H1 (cell line): Measurements from ENCODE around the gene IRF2BP1. TPM values are rescaled to one million over a fixed set of nuclear protein-coding genes. Genes with fewer than 3 reads are reported as not detected.

Source experiments
- CHD7 ChIP-seq: fragments of 300-600 bp; sonication (generic); IDR thresholded peaks from 2 replicates; pipeline ENCODE4 v1.7.1; 2012; ENCODE audit warnings: low read length, moderate library complexity, mild to moderate bottlenecking, inconsistent platforms; ENCODE audit not compliant: insufficient replicate concordance
- EGR1 ChIP-seq: IDR thresholded peaks from 2 replicates; pipeline ENCODE4 v1.6.1; 2011; ENCODE audit warnings: low read depth, low read length, borderline replicate concordance
- GTF2F1 ChIP-seq: IDR thresholded peaks from 2 replicates; pipeline ENCODE4 v1.6.1; 2012; ENCODE audit warnings: low read depth, low read length, improper control_type of control experiment, borderline replicate concordance
- JUN ChIP-seq: IDR thresholded peaks from 2 replicates; pipeline ENCODE4 v1.6.1; 2011; ENCODE audit warnings: low read depth, mild to moderate bottlenecking, improper control_type of control experiment, low read length
- KDM5A ChIP-seq: fragments of 200-600 bp; IDR thresholded peaks from 2 replicates; pipeline ENCODE4 v1.7.1; 2012; ENCODE audit warnings: mild to moderate bottlenecking, low read length, inconsistent platforms, mixed read lengths
- PHF8 ChIP-seq: fragments of 200-600 bp; sonication (generic); conservative IDR thresholded peaks from 2 replicates; pipeline ENCODE4 v1.7.1; 2012; ENCODE audit warnings: low read depth, mild to moderate bottlenecking, inconsistent platforms, low read length, moderate library complexity
- RAD21 ChIP-seq, 2 experiments: IDR thresholded peaks in 1 of 2; conservative IDR thresholded peaks in 1 of 2; 2 replicates each; pipeline ENCODE4 v1.6.1; 2011; ENCODE audit warnings: low read depth in 2 of 2, low read length in 2 of 2, improper control_type of control experiment in 1 of 2, inconsistent platforms in 1 of 2, mild to moderate bottlenecking in 1 of 2, moderate library complexity in 1 of 2
- SP1 ChIP-seq: IDR thresholded peaks from 2 replicates; pipeline ENCODE4 v1.6.1; 2011; ENCODE audit warnings: low read depth, low read length
- TBP ChIP-seq: IDR thresholded peaks from 2 replicates; pipeline ENCODE4 v1.6.1; 2011; ENCODE audit warnings: low read depth, low read length, improper control_type of control experiment
- polyA plus RNA-seq, 7 experiments: library from polyadenylated mRNA; depleted of rRNA in 3 of 7; stranded (reverse) in 5 of 7; unstranded in 2 of 7; fragments of >200 nt in 5 of 7; fragments of 200-250 nt in 2 of 7; gene quantifications; 1 replicate in 5 of 7; 2 replicates in 1 of 7; 4 replicates in 1 of 7; pipeline versions ENCODE4 v1.2.1 to v1.2.3, GENCODE V29; 2011 to 2013; ENCODE audit warnings: missing spikeins in 2 of 7, mixed read lengths in 2 of 7
- total RNA-seq: library from RNA; stranded (reverse); fragmentation: NEBNext Ultra II Directional; extraction: Animal tissue kit (Norgen Biotek cat#: 25700); gene quantifications from 2 replicates; pipeline ENCODE4 v1.2.1, GENCODE V29; 2021

Gene IRF2BP1
- total and polyA plus RNA-seq, 2 of the 8 experiments (the other 6 are each of a cell fraction or from before 2014, with no cell fraction given): 12.1 to 24.4 TPM

- TF ChIP-seq CHD7 (no peak), GTF2F1 (no peak), KDM5A (no peak; the same call in 1 of the 2 replicates), SP1 (no peak), JUN (no peak), EGR1 (no peak), PHF8 (no peak), TBP (no peak), RAD21 (IDR thresholded peaks at IDR 0.05 in 1 of 2, conservative IDR thresholded peaks at IDR 0.05 in 1 of 2; ENCODE audit: low read depth in 2 of 2, low read length in 2 of 2) (no peak)
- TF ChIP-seq, all 59 proteins: peak for 0
These were observed 23.7 kb downstream of the IRF2BP1 start (continued) for GRCh38 chr19:45862271-45862563.
